Subcutaneous abdominal adipose tissue (tissue), 5 donors: ENCODE data around the gene SETD7.

ENCODE experiments used
- H3K27ac ChIP-seq: one replicate; pipeline ENCODE4 v1.7.0; 2013; ENCODE audit warnings: low read depth, mild to moderate bottlenecking, inconsistent platforms, low read length, moderate library complexity
- H3K27me3 ChIP-seq, 5 donors: one replicate each; pipeline ENCODE4 v1.7.0; 2013; ENCODE audit warnings: low read length in 5 of 5, inconsistent platforms in 1 of 5; ENCODE audit not compliant: control insufficient read depth in 5 of 5, insufficient read depth in 4 of 5
- H3K36me3 ChIP-seq, 5 donors: one replicate each; pipeline ENCODE4 v1.7.0; 2013; ENCODE audit warnings: low read length in 5 of 5; ENCODE audit not compliant: control insufficient read depth in 5 of 5, insufficient read depth in 5 of 5
- H3K4me1 ChIP-seq, 5 donors: one replicate each; pipeline ENCODE4 v1.7.0; 2013; ENCODE audit warnings: low read length in 5 of 5, mild to moderate bottlenecking in 3 of 5, moderate library complexity in 1 of 5; ENCODE audit not compliant: control insufficient read depth in 5 of 5, insufficient read depth in 5 of 5
- H3K4me3 ChIP-seq, 5 donors: one replicate each; pipeline ENCODE4 v1.7.0; 2013; ENCODE audit warnings: low read length in 5 of 5, low read depth in 1 of 5
- H3K9ac ChIP-seq, 5 donors: one replicate each; pipeline ENCODE4 v1.7.0; 2013; ENCODE audit warnings: low read length in 5 of 5, mild to moderate bottlenecking in 4 of 5, moderate library complexity in 3 of 5
- H3K9me3 ChIP-seq, 5 donors: one replicate each; pipeline ENCODE4 v1.7.0; 2013; ENCODE audit warnings: low read length in 5 of 5; ENCODE audit not compliant: control insufficient read depth in 5 of 5
- donor health status: healthy.
- donor health status: healthy.
- donor health status: healthy.
- donor health status: healthy.
- donor health status: healthy.

SETD7 gene

DNA sequence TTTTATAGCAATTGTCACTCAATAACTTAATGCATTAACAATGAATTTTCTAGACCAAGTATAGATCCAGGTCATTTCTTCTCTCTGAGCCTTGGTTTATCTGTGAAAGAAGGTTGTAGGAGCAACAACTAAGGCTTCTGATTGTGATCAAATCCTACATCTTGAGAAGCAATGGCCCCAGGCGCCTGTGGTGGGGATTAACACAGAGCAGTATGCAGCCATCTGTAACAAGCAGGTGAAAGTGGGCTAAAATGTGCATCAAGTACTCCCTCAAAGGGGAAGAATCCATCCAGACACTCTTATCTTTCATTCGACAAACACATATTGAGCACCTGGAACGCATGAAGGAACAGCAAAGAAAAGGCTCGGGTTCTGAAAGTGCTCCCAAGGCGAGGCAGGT, 19.1 kb upstream of the SETD7 start:
- Histone ChIP-seq H3K9ac (no peak overlapping the region), H3K36me3 (no peaks in the 10 kb centered on the region), H3K4me1 (no peaks in the 10 kb centered on the region), H3K4me3 (no peak overlapping the region), H3K27me3 (no peaks in the 10 kb centered on the region), H3K9me3 (no peaks in the 10 kb centered on the region), H3K27ac (no peak overlapping the region)

DNA sequence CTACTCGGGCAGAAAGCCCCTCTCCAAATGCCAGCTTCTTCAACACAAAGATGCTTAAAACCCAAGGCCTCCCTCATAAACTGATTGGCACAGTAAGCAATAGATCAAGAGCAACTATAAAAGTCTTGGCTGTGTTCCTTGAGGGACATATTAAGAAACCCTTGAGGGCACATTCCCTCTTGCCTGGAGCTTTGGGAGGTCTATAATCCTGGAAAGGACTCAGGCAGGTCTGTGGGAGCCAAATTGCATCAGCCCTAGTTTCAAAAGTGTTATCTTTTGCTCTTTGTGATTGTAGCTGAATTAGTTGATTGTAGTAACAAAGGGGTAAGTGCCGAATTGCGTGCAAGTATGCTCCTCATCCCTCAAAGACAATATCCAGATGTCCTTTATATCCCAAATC, 18.6 kb upstream of the SETD7 start:
- Histone ChIP-seq H3K27me3 (no peaks in the 10 kb centered on the region), H3K4me1 (no peaks in the 10 kb centered on the region), H3K36me3 (no peaks in the 10 kb centered on the region), H3K27ac (no peak overlapping the region), H3K4me3 (no peak overlapping the region), H3K9ac (no peak overlapping the region), H3K9me3 (no peaks in the 10 kb centered on the region)

GRCh38 chr4:139568206-139568955, 12.4 kb upstream of the SETD7 start:
- Histone ChIP-seq H3K9me3 (no peaks in the 10 kb centered on the region), H3K4me1 (no peaks in the 10 kb centered on the region), H3K27ac (no peak overlapping the region), H3K36me3 (no peaks in the 10 kb centered on the region), H3K9ac (no peak overlapping the region), H3K4me3 (no peak overlapping the region), H3K27me3 (no peaks in the 10 kb centered on the region)

- no peaks in the 10 kb centered on the region for H3K9me3 ChIP-seq
- no peak overlapping the region for H3K9ac ChIP-seq
- no peaks in the 10 kb centered on the region for H3K4me1 ChIP-seq
- no peak overlapping the region for H3K4me3 ChIP-seq
- no peaks in the 10 kb centered on the region for H3K36me3 ChIP-seq
- no peaks in the 10 kb centered on the region for H3K27me3 ChIP-seq
- no peak overlapping the region for H3K27ac ChIP-seq
Observed at GRCh38 chr4:139567159-139567870, 11.3 kb upstream of the SETD7 start.

DNA sequence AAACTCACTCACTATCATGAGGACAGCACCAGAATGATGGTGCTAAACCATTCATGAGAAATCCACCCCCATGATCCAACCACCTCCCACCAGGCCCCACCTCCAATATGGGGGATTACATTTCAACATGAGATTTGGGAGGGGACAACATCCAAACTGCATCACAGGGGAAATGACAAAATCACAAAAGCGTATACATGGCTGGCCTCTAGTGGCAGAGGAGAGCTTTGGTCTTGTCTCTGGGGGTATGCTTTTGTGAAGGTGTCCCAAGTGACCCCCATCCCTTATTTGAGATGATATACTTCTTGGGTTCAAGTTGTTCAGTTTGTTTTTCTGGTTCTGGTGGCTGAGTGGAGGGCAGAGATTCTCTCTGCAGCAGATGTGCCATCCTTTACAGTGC, 8.5 kb upstream of the SETD7 start:
- Histone ChIP-seq H3K27ac (no peak overlapping the region), H3K36me3 (no peaks in the 10 kb centered on the region), H3K27me3 (no peaks in the 10 kb centered on the region)

GRCh38 chr4:139563515-139563914, 7.5 kb upstream of the SETD7 start:
- H3K4me3 ChIP-seq = no peak overlapping the region
- H3K27ac ChIP-seq = no peak overlapping the region
- H3K27me3 ChIP-seq = no peaks in the 10 kb centered on the region
- no peaks in the 10 kb centered on the region for H3K9me3 ChIP-seq
- H3K4me1 ChIP-seq = peaks cover 0 to 22% (median 8%) of the 10 kb centered on the region in 5 donors
- H3K9ac ChIP-seq = no peak overlapping the region
- H3K36me3 ChIP-seq = no peaks in the 10 kb centered on the region

More for the DNA sequence above, 8.5 kb upstream of the SETD7 start:
- no peaks in the 10 kb centered on the region for H3K9me3 ChIP-seq
- peaks cover 0 to 14% (median 6%) of the 10 kb centered on the region in 5 donors for H3K4me1 ChIP-seq
- H3K4me3 ChIP-seq = no peak overlapping the region
- no peak overlapping the region for H3K9ac ChIP-seq

DNA sequence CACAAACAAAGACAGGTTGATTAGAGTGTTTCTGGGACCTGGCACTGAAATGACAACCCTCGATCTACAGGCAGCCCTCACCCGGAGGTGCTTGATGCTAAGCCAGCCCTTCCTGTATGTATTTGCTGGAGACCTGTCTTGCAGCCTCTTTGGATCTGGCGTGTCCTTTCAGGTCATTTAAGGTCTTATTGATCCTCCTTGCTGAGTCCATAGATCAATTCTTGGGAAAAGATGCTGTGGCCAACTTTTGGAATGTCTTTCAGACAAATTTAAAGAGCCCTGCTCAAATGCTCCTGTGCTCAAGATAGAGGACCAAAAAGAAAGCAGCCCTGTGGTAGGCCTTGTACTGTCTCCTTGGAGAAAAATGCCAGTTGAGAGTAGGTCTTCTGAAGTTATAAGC, 6.8 kb upstream of the SETD7 start:
- Histone ChIP-seq H3K9ac (no peak overlapping the region), H3K9me3 (no peaks in the 10 kb centered on the region), H3K27me3 (no peaks in the 10 kb centered on the region), H3K36me3 (no peaks in the 10 kb centered on the region), H3K4me1 (peaks cover 0 to 26% (median 9%) of the 10 kb centered on the region in 5 donors), H3K4me3 (no peak overlapping the region), H3K27ac (no peak overlapping the region)

DNA sequence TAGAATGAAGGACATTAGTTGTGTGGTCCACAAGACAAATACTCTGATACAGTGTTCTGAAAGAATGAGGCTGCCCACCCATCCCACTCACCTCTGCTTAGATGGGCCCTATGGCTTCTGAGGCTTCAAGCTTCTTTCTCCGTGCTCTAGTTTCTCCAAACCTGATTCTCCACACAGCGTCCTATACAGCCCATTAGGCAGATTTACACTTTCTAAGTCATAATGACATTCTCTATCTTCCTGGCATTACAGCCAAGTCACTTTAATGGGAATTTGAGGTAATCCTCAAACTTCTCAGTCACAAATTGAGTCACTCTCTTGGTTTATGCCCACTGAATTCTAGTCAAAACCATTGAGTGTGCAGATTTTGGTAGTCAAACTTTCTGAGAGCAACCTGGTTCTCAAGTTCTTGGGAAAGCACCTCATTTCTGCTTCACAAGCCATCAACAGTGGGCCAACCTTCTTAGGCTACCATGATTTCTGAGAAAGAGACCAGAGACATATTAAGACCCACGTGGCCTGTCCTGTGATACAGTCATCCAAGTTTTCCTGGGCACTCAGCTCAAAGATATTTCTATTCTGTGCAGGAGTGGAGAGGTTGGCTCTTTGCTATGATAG, 6.2 kb upstream of the SETD7 start:
- Histone ChIP-seq H3K9me3 (no peaks in the 10 kb centered on the region), H3K4me1 (peaks cover 0 to 32% (median 15%) of the 10 kb centered on the region in 5 donors), H3K4me3 (no peak overlapping the region), H3K27me3 (no peaks in the 10 kb centered on the region), H3K9ac (no peak overlapping the region), H3K36me3 (no peaks in the 10 kb centered on the region), H3K27ac (no peak overlapping the region)

DNA sequence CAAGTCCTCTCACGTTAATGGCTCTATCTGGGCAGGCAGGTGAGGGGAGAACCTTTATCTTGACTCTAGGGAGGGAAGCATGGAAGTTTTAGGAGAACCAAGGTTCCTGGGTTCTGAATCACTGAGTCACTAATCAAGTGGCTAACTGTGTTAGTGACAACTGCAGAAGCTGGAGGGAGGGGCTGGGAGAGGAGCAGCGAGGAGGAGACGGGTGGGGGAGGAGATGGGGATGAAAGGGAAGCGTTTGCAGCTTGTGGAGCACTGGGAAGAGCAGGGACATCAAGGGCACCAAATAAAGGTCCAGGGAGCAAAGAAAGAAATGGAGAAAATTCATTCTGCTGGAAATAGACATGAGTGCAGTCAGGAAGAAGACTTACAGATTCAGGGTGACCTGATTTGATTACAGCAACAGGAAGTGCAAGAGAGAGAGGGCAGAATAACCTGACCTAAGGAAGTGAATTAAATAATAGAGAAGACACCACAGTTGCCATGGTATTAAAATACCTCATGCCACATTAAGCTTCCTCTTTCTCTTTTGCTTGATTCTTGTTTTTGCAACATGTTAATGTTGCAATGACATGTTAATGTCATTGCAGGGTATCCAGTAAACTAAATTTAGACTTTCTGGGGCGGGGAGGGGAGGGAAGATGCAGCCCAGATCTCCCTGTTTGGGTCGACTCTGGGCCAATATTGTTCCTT, 4.5 kb upstream of the SETD7 start:
- Histone ChIP-seq H3K36me3 (no peaks in the 10 kb centered on the region), H3K9ac (no peak overlapping the region), H3K9me3 (no peaks in the 10 kb centered on the region), H3K27me3 (no peaks in the 10 kb centered on the region), H3K27ac (no peak overlapping the region), H3K4me3 (no peak overlapping the region), H3K4me1 (peaks cover 0 to 43% (median 21%) of the 10 kb centered on the region in 5 donors)

- no peaks in the 10 kb centered on the region for H3K27me3 ChIP-seq
- H3K9me3 ChIP-seq = no peaks in the 10 kb centered on the region
- no peaks in the 10 kb centered on the region for H3K36me3 ChIP-seq
- H3K27ac ChIP-seq = no peak overlapping the region
- no peak overlapping the region for H3K9ac ChIP-seq
- no peak overlapping the region for H3K4me3 ChIP-seq
- peaks cover 0 to 45% (median 22%) of the 10 kb centered on the region in 5 donors for H3K4me1 ChIP-seq
Observed at GRCh38 chr4:139559687-139560086, 3.7 kb upstream of the SETD7 start.
